PC-9 (cell line): ENCODE results near the gene WFIKKN1. TPM values are rescaled to one million over a fixed set of nuclear protein-coding genes. Genes with fewer than 3 reads are reported as not detected.

Source experiments
- BruUV-seq: library from RNA; stranded (reverse); fragments of 400-500 nt; replicated peaks from 2 replicates; lab custom pipeline; 2021; lab: Mats Ljungman, UMichigan
- CTCF ChIA-PET: fragments of 300-600 bp; sonication (Branson Sonifier 250); formaldehyde crosslinking; loops from one replicate; lab custom pipeline; 2022; ENCODE audit warnings: antibody characterized with exemption; lab: Charles Lee
- POLR2A ChIA-PET: fragments of 300-600 bp; sonication (Branson Sonifier 250); formaldehyde crosslinking; loops from one replicate; lab custom pipeline; 2022; ENCODE audit warnings: antibody characterized with exemption; ENCODE audit not compliant: unreplicated experiment; lab: Charles Lee
- DNase-seq, 2 experiments: peaks; one replicate each; pipeline versions ENCODE4 v3.0.0 to v3.0.0-alpha.2; 2015 to 2022; ENCODE audit warnings: mixed read lengths in 1 of 2
- H2AFZ ChIP-seq: fragments of 200-600 bp; sonication (generic); 2 replicates; pipeline ENCODE4 v1.8.1; 2017; ENCODE audit warnings: antibody characterized with exemption
- H3F3A ChIP-seq: fragments of 200-600 bp; sonication (generic); 2 replicates; pipeline ENCODE4 v1.8.1; 2017; ENCODE audit warnings: antibody characterized with exemption, mild to moderate bottlenecking, low read depth; ENCODE audit not compliant: insufficient read depth
- H3K27ac ChIP-seq: fragments of 200-600 bp; sonication (generic); 2 replicates; pipeline ENCODE4 v1.6.1; 2016; ENCODE audit warnings: mixed run types
- H3K27me3 ChIP-seq: fragments of 200-600 bp; sonication (generic); 2 replicates; pipeline ENCODE4 v1.6.1; 2016; ENCODE audit warnings: low read depth, mixed run types; ENCODE audit not compliant: insufficient read depth
- H3K36me3 ChIP-seq: fragments of 200-600 bp; sonication (generic); 2 replicates; pipeline ENCODE4 v1.6.1; 2016; ENCODE audit warnings: low read depth, mixed run types
- H3K4me1 ChIP-seq: fragments of 200-600 bp; sonication (generic); replicated peaks from 2 replicates; pipeline ENCODE4 v1.6.1; 2016; ENCODE audit warnings: mixed run types; ENCODE audit not compliant: insufficient read depth
- H3K4me2 ChIP-seq: fragments of 200-600 bp; sonication (generic); 2 replicates; pipeline ENCODE4 v1.6.1; 2017; ENCODE audit warnings: mixed run types
- H3K4me3 ChIP-seq: fragments of 200-600 bp; sonication (generic); 2 replicates; pipeline ENCODE4 v1.6.1; 2016; ENCODE audit warnings: mixed run types
- H3K79me2 ChIP-seq: fragments of 200-600 bp; sonication (generic); 2 replicates; pipeline ENCODE4 v1.6.1; 2017; ENCODE audit warnings: low read depth, mixed run types
- H3K9me2 ChIP-seq: fragments of 200-600 bp; sonication (generic); 2 replicates; pipeline ENCODE4 v1.8.1; 2017; ENCODE audit warnings: mild to moderate bottlenecking; ENCODE audit not compliant: insufficient read depth
- H3K9me3 ChIP-seq: fragments of 200-600 bp; sonication (generic); 2 replicates; pipeline ENCODE4 v1.8.1; 2016; ENCODE audit warnings: low read depth; ENCODE audit not compliant: insufficient read depth
- H4K20me1 ChIP-seq: fragments of 200-600 bp; sonication (generic); 2 replicates; pipeline ENCODE4 v1.8.1; 2017; ENCODE audit not compliant: insufficient read depth
- EZH2 ChIP-seq: fragments of 200-600 bp; sonication (generic); IDR thresholded peaks from 2 replicates; pipeline ENCODE4 v1.8.0; 2017; ENCODE audit warnings: antibody characterized with exemption, low read depth
- intact Hi-C: fragments of 100-400 bp; cut with micrococcal nuclease; formaldehyde crosslinking; loops from one replicate; pipeline ENCODE4 v1.10.0; 2022; ENCODE audit not compliant: unreplicated experiment
- total RNA-seq: library from RNA; stranded (reverse); gene quantifications from 2 replicates; pipeline ENCODE4 v1.2.3, GENCODE V29; 2021
- TF ChIP-seq, protein P1 (sequence below): fragments of 200-600 bp; sonication (generic); conservative IDR thresholded peaks from 2 replicates; pipeline ENCODE4 v1.6.1; 2017; ENCODE audit warnings: mixed run types, antibody characterized with exemption, mild to moderate bottlenecking, moderate library complexity

WFIKKN1 gene
- total RNA-seq, 1 experiment from 2014 or later = 6.9 TPM

- no peak for TF ChIP-seq EZH2
- TF ChIP-seq, protein P1, sequence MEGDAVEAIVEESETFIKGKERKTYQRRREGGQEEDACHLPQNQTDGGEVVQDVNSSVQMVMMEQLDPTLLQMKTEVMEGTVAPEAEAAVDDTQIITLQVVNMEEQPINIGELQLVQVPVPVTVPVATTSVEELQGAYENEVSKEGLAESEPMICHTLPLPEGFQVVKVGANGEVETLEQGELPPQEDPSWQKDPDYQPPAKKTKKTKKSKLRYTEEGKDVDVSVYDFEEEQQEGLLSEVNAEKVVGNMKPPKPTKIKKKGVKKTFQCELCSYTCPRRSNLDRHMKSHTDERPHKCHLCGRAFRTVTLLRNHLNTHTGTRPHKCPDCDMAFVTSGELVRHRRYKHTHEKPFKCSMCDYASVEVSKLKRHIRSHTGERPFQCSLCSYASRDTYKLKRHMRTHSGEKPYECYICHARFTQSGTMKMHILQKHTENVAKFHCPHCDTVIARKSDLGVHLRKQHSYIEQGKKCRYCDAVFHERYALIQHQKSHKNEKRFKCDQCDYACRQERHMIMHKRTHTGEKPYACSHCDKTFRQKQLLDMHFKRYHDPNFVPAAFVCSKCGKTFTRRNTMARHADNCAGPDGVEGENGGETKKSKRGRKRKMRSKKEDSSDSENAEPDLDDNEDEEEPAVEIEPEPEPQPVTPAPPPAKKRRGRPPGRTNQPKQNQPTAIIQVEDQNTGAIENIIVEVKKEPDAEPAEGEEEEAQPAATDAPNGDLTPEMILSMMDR = no peak
- H3K79me2 ChIP-seq = peaks cover 60% of the 10 kb centered on the region
- peaks cover 35% of the 10 kb centered on the region for H3F3A ChIP-seq
- peak overlapping the region; percentile 81 for H3K4me3 ChIP-seq
- intact Hi-C loops = no loop called here
- H2AFZ ChIP-seq = 0 out of 2 replicates have a peak overlapping the region, but pooled peaks have one; percentile 75
- peak overlapping the region; percentile 99 for H3K4me2 ChIP-seq
- no peak overlapping the region for H3K27ac ChIP-seq
- no TSS peak for BruUV-seq
- no peaks in the 10 kb centered on the region for H3K27me3 ChIP-seq
- H4K20me1 ChIP-seq = peaks cover 35% of the 10 kb centered on the region
- peaks cover 46% of the 10 kb centered on the region for H3K4me1 ChIP-seq
- no peaks in the 10 kb centered on the region for H3K36me3 ChIP-seq
- no peaks in the 10 kb centered on the region for H3K9me2 ChIP-seq
- POLR2A ChIA-PET = interaction anchor here (0.6 to 0.7 kb wide), 3 partner anchors 32 to 92 kb away, joined by 3 to 4 read pairs (median 3); no protein-coding TSS in a partner anchor
- no peaks in the 10 kb centered on the region for H3K9me3 ChIP-seq
- DNase-seq = peak in 1 of 2 experiments; percentile 38
- CTCF ChIA-PET = no interaction called here
Measured at GRCh38 chr16:590188-590814, 40.5 kb upstream of the WFIKKN1 start.

GRCh38 chr16:590815-591200, 40.0 kb upstream of the WFIKKN1 start:
- peaks cover 35% of the 10 kb centered on the region for H3F3A ChIP-seq
- intact Hi-C loops = no loop called here
- H3K36me3 ChIP-seq = no peaks in the 10 kb centered on the region
- H3K9me3 ChIP-seq = no peaks in the 10 kb centered on the region
- H3K27me3 ChIP-seq = no peaks in the 10 kb centered on the region
- peak overlapping the region; percentile 81 for H3K4me3 ChIP-seq
- H3K27ac ChIP-seq = no peak overlapping the region
- H3K9me2 ChIP-seq = no peaks in the 10 kb centered on the region
- H3K79me2 ChIP-seq = peaks cover 65% of the 10 kb centered on the region
- BruUV-seq = no TSS peak
- H4K20me1 ChIP-seq = peaks cover 39% of the 10 kb centered on the region
- ChIA-PET POLR2A (interaction anchor here (0.6 to 0.7 kb wide), 3 partner anchors 31 to 91 kb away, joined by 3 to 4 read pairs (median 3); no protein-coding TSS in a partner anchor), CTCF (no interaction called here)
- H2AFZ ChIP-seq = no peak overlapping the region
- TF ChIP-seq, protein P1 = no peak
- TF ChIP-seq EZH2 = no peak
- DNase-seq = no peak
- peaks cover 46% of the 10 kb centered on the region for H3K4me1 ChIP-seq
- H3K4me2 ChIP-seq = peak overlapping the region; percentile 99

DNA sequence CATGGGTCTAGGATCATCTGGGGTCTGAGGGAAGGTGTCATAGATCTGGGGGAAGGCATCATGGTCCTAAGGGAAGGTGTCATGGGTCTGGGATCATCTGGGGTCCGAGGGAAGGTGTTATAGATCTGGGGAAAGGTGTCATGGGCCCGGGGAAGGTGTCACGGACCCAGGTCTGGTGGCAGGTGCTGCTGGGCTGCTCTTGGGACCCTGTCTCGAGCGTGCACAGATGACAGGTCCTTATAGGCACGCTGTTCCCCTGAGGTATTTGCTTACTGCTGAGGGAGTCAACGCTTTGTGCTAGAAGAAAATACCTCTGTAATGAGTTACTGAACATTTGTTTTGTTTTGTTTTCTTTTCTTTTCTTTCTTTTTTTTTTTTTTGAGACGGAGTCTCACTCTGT, 39.6 kb upstream of the WFIKKN1 start:
- peaks cover 46% of the 10 kb centered on the region for H3K4me1 ChIP-seq
- no peaks in the 10 kb centered on the region for H3K36me3 ChIP-seq
- TF ChIP-seq EZH2 = no peak
- TF ChIP-seq, protein P1 = no peak
- H3F3A ChIP-seq = peaks cover 35% of the 10 kb centered on the region
- no peaks in the 10 kb centered on the region for H3K9me3 ChIP-seq
- CTCF ChIA-PET = no interaction called here
- BruUV-seq = no TSS peak
- peak overlapping the region; percentile 99 for H3K4me2 ChIP-seq
- no peaks in the 10 kb centered on the region for H3K27me3 ChIP-seq
- peaks cover 69% of the 10 kb centered on the region for H3K79me2 ChIP-seq
- intact Hi-C loops = no loop called here
- no peak overlapping the region for H3K27ac ChIP-seq
- DNase-seq = no peak
- H3K4me3 ChIP-seq = peak overlapping the region; percentile 81; the same call in 1 of the 2 replicates
- H2AFZ ChIP-seq = no peak overlapping the region
- H4K20me1 ChIP-seq = peaks cover 41% of the 10 kb centered on the region
- H3K9me2 ChIP-seq = no peaks in the 10 kb centered on the region
- POLR2A ChIA-PET = no interaction called here
